ENCODE measurements around the gene GPR176. TPM values are rescaled to one million over a fixed set of nuclear protein-coding genes. Genes with fewer than 3 reads are reported as not detected.
"Not testable (repeated sequence)": the region's sequence is repeated elsewhere in the genome, so short reads cannot be mapped to it uniquely, and the experiment has no call there.

Gene GPR176
- total and polyA plus RNA-seq, 9 donors = 0.68 to 8.5 (median 1.8) TPM

GRCh38 chr15:39896846-39897245 is 23.2 kb downstream of the GPR176 start:
- TF ChIP-seq CTCF (IDR thresholded peaks at IDR 0.05) (no peak), POLR2A (IDR thresholded peaks at IDR 0.05) (no peak), EP300 (IDR thresholded peaks at IDR 0.05) (no peak)
- H3K27ac ChIP-seq = no peak overlapping the region
- no peaks in the 10 kb centered on the region for H3K27me3 ChIP-seq
- H3K4me1 ChIP-seq (ENCODE audit: insufficient read depth) = no peaks in the 10 kb centered on the region
- no peak overlapping the region for H3K4me3 ChIP-seq
- 36 to 57% (median 43%) methylated on average over 1 of the region's 1 CpG for WGBS, 3 donors
- H3K9me3 ChIP-seq = no peaks in the 10 kb centered on the region
- no peaks in the 10 kb centered on the region for H3K36me3 ChIP-seq
- intact Hi-C loops (cut with DNase I) = no loop called here
- DNase-seq = no peak

GRCh38 chr15:39896101-39896500 is 24.0 kb downstream of the GPR176 start:
- TF ChIP-seq CTCF (IDR thresholded peaks at IDR 0.05) (no peak), EP300 (IDR thresholded peaks at IDR 0.05) (no peak), POLR2A (IDR thresholded peaks at IDR 0.05) (no peak)
- no peaks in the 10 kb centered on the region for H3K27me3 ChIP-seq
- no peak overlapping the region for H3K27ac ChIP-seq
- 90 to 94% (median 94%) methylated on average over 1 of the region's 1 CpG for WGBS, 3 donors
- H3K9me3 ChIP-seq = no peaks in the 10 kb centered on the region
- no peak overlapping the region for H3K4me3 ChIP-seq
- H3K4me1 ChIP-seq (ENCODE audit: insufficient read depth) = no peaks in the 10 kb centered on the region
- H3K36me3 ChIP-seq = no peaks in the 10 kb centered on the region
- intact Hi-C loops (cut with DNase I) = no loop called here
- no peak for DNase-seq

DNA sequence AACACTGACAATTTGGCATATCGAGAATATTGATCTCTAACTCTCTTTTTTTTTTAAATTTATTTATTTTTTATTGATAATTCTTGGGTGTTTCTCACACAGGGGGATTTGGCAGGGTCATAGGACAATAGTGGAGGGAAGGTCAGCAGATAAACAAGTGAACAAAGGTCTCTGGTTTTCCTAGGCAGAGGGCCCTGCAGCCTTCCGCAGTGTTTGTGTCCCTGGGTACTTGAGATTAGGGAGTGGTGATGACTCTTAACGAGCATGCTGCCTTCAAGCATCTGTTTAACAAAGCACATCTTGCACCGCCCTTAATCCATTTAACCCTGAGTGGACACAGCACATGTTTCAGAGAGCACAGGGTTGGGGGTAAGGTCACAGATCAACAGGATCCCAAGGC is 27.0 kb downstream of the GPR176 start:
- H3K36me3 ChIP-seq; H3K27me3 ChIP-seq; DNase-seq; H3K9me3 ChIP-seq; H3K27ac ChIP-seq; intact Hi-C loops (cut with DNase I); H3K4me1 ChIP-seq (ENCODE audit: insufficient read depth); H3K4me3 ChIP-seq: not testable (repeated sequence)
- 80 to 91% (median 81%) methylated on average over 2 to 4 of the region's 4 CpGs for WGBS, 3 donors

- H3K27ac ChIP-seq = no peak overlapping the region
- H3K4me1 ChIP-seq (ENCODE audit: insufficient read depth) = peaks cover 2% of the 10 kb centered on the region
- H3K36me3 ChIP-seq = no peaks in the 10 kb centered on the region
- intact Hi-C loops (cut with DNase I) = no loop called here
- DNase-seq = no peak
- no peaks in the 10 kb centered on the region for H3K9me3 ChIP-seq
- no peaks in the 10 kb centered on the region for H3K27me3 ChIP-seq
- H3K4me3 ChIP-seq = no peak overlapping the region
- TF ChIP-seq EP300 (IDR thresholded peaks at IDR 0.05) = no peak
- no peak for TF ChIP-seq CTCF (IDR thresholded peaks at IDR 0.05)
- no peak for TF ChIP-seq POLR2A (IDR thresholded peaks at IDR 0.05)
- 94 to 95% (median 94%) methylated on average over 5 of the region's 5 CpGs for WGBS, 3 donors
These were observed 27.6 kb downstream of the GPR176 start for GRCh38 chr15:39892418-39892817.

- TF ChIP-seq CTCF (IDR thresholded peaks at IDR 0.05) (no peak), EP300 (IDR thresholded peaks at IDR 0.05) (no peak), POLR2A (IDR thresholded peaks at IDR 0.05) (no peak)
- intact Hi-C loops (cut with DNase I) = no loop called here
- H3K9me3 ChIP-seq = no peaks in the 10 kb centered on the region
- no peaks in the 10 kb centered on the region for H3K36me3 ChIP-seq
- no peaks in the 10 kb centered on the region for H3K27me3 ChIP-seq
- no peak overlapping the region for H3K27ac ChIP-seq
- H3K4me1 ChIP-seq (ENCODE audit: insufficient read depth) = peaks cover 2% of the 10 kb centered on the region
- no peak overlapping the region for H3K4me3 ChIP-seq
- DNase-seq = no peak
These were observed 29.4 kb downstream of the GPR176 start for GRCh38 chr15:39890621-39891020.

All from ovary (tissue), 9 donors.